LNCAP (cell line): ENCODE data around the gene ANXA2R.

ENCODE experiments used
- TF ChIP-seq, protein P1 (sequence below): fragments of 450-650 bp; IDR thresholded peaks from 2 replicates; pipeline ENCODE4 v1.5.1; 2017; ENCODE audit warnings: mild to moderate bottlenecking

ANXA2R gene

DNA sequence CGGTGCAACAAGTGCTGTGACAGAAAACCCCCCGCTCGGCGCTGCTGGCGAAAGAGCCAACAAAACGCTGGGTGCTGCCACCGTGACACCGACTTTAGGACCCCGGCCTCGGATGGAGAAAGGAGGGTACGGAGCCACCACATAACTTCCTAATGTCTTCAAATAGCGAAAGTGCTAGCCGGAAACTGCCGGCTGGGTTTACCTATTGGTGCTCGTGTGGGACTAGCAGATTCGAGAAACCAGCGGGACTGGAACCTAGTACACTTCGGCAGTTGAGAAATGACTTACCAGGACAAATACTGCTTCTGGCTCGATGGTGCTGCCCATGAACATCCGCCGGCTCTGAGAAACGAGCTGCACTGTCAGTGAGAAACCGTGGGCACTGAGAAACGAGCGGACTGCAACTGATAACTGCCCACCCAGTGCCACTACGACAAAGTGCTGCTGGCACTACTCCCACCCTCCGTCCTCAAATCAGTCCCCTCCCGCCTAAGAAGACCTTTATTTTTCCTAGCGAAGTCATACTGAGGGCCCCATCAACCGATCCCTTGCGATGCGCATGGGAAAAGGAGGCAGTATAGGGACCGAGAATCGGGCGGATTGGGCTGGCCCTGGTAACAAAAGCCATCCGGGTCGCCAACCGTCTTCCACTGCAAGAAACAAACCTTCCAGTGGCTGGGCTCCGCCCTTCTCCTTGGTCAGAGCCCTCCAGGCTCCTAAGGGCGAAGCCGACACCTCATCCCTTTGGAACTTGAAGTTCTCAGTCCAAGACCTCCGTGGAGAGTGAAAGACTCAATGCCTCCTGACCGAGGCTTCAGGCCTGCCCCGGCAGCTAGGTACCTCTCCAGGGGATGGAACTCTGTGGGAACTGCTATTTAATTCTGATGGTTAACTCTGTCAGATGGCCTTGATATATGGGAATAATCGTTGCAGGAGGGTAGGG lies 27.0 kb upstream of the ANXA2R start:
- TF ChIP-seq, protein P1, sequence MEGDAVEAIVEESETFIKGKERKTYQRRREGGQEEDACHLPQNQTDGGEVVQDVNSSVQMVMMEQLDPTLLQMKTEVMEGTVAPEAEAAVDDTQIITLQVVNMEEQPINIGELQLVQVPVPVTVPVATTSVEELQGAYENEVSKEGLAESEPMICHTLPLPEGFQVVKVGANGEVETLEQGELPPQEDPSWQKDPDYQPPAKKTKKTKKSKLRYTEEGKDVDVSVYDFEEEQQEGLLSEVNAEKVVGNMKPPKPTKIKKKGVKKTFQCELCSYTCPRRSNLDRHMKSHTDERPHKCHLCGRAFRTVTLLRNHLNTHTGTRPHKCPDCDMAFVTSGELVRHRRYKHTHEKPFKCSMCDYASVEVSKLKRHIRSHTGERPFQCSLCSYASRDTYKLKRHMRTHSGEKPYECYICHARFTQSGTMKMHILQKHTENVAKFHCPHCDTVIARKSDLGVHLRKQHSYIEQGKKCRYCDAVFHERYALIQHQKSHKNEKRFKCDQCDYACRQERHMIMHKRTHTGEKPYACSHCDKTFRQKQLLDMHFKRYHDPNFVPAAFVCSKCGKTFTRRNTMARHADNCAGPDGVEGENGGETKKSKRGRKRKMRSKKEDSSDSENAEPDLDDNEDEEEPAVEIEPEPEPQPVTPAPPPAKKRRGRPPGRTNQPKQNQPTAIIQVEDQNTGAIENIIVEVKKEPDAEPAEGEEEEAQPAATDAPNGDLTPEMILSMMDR: no peak

DNA sequence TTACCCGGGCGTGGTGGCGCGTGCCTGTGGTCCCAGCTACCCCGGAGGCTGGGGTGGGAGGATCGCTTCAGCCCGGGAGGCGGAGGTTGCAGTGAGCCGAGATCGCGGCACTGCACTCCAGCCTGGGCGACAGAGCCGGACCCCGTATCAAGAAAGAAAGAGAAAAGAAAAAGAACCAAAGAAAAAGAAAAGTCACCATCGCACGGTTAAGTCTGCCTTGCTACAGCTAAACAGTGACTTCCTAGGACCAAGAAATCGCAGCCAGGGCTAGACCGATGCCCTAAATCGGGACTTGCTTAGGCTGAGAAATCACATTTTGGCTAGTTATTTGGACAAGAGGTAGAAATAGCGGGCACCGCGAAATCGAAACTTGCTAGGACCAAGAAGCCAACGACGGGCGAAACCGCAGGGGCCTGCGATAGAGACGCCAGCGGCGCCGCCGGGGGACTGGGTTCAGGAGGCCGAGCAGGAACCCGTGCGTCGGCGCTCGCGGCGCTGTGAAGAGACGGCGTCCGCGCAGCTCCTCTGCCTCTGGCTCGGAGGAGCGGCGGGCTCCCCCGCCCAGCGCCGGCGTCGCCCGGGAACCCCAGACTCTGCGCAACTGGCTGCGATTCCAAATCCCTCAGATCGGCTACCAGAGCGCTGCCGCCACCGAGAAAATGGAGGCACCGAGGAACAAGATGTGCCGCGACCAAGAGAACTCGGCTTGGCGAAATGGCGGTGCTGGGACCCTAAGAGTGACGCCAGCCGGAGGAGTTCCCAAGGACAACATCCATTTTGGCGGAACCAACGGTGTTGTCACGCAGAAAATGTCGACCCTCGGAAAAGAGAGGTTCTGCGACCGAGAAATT lies 26.1 kb upstream of the ANXA2R start:
- TF ChIP-seq, protein P1: no peak

DNA sequence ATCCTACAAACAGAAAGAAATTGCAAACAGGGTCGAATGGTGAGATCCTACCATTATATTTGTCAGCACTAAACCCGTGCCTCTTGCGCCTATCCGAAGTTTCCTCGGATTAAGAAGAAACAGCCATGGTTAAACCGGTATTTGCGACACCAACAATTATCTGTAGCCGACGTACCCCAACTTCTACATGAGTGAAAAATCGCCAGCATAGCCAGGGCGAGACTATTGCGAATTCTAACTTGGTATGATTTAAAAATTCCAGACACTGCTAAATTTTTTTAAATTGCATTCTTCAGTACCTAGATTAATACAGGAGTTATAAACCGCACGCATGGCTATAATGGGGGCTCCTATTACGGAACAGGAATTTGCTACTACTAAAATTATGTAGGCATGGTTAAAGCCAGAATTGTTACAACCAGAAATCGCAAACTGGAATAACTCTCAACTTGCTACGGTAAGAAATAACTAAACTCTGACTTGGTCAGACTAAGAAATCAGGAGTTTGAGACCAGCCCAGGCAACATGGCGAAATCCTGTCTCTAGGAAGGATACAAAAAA lies 25.3 kb upstream of the ANXA2R start:
- TF ChIP-seq, protein P1: no peak

DNA sequence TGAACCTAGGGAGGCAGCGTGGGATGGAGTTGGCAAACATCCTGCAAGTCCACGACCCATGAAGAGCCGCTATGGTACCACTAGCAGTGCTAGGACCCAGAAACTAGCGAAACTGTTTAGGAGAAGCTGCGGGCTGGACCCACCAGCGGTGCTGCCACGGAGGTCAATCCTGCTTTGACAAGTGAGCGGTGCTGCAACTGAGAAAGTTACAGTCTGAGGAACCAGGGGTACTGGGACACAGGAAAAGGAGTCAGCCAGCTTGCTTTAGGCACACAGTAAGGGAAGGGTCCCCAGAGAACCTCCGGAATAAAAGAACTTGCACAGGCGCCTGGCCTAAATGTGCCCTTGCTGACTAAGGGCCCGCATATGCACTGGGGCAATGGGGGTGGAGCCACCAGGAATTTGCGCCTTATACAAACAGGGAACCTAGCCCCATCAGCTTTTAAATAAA lies 23.6 kb upstream of the ANXA2R start:
- TF ChIP-seq, protein P1: no peak

DNA sequence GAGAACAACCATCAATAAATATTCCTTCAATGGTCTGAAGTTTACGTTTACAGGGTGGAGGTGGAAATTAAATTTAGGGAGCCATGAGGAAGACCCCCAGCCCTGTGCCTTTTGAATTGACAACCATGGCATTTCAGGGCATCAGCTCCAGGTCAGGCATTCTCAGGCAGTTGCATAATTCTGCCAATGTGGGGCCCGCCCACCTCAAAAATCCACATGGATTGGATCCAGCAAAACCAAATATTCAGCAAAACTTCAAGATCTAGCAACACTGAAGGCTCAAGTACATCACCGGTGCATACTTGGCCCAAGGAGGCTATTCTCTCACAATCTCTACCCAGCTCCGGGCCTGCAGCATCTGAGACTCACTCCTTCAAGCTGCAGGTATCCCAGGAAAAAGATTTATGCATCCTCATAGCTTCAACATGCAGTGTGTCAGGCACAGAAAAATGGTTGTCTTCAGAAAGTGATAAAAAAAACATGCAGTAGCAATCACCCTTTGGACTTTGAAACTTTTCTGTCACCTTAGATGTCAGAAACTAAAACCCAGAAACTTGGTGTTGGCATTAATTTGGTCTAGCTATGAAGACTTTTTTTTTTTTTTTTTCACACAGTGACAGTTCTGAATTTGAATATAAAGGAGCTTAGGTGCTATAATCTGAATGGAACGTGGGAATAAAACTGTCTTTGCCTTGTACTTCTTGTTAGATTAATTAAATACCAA lies 21.4 kb upstream of the ANXA2R start:
- TF ChIP-seq, protein P1: no peak

DNA sequence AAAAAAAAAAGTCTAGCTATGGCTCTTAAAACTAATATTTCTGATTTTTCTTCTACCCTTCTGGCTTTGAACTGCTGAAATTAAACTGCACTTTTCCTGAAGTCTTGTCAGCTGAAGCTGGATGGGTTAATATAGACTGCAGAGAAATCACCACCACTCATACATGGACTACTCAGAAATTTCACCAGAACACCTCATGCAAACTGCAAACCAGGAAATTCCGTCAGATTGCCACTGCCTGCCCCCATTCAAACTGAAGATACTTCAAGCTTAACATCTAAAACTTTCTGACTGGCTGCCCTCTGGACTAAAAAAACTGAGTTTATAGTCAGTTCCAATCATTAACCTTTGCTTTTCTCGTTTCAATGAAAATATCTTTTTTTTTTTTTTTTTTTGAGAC lies 11.6 kb upstream of the ANXA2R start:
- TF ChIP-seq, protein P1: no peak

DNA sequence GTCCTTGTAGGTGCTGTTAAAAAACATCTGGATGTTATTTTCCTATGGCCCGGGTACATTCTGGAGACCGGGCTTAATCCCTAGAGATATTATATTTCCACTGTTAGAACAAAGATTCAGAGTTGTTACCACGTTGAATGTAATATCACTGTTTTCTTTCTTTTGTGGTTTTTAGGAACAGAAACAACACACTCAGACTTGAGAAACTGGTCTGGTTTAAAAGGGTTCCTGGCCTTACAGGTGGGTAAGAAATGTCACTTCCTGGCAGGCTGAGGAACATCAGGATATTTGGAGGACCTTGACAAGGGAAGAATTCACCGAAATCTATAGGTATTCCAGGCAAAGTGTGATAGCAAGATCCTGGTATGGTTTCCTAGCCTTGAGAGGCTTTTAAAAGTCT lies 10.3 kb upstream of the ANXA2R start:
- TF ChIP-seq, protein P1: no peak
